IMR-90 (cell line): ENCODE results near the gene TCEAL3. TPM values are rescaled to one million over a fixed set of nuclear protein-coding genes. Genes with fewer than 3 reads are reported as not detected.

Experiments
- ATAC-seq: fragments of 200-7000 bp; cut with Tn5 transposase; 2 replicates; pipeline ENCODE4 v1.9.1; 2020; ENCODE audit warnings: low read depth, mild to moderate bottlenecking, moderate library complexity
- BruUV-seq: library from RNA; stranded (reverse); fragments of 400-500 nt; replicated peaks from 2 replicates; lab custom pipeline; 2021; lab: Mats Ljungman, UMichigan
- CTCF ChIA-PET: fragments of 300-600 bp; formaldehyde crosslinking; extraction: SDS; loops from one replicate; lab custom pipeline; 2021; ENCODE audit warnings: antibody characterized with exemption; lab: Yijun Ruan, JAX
- POLR2A ChIA-PET: fragments of 300-600 bp; sonication (Branson Sonifier 250); formaldehyde crosslinking; loops from one replicate; lab custom pipeline; 2022; ENCODE audit warnings: antibody characterized with exemption; ENCODE audit not compliant: unreplicated experiment; lab: Charles Lee
- DNase-seq: peaks from one replicate; pipeline ENCODE4 v3.0.0; 2013
- H2AFZ ChIP-seq: replicated peaks from 2 replicates; pipeline ENCODE3; 2013; ENCODE audit warnings: low read length, mild to moderate bottlenecking; ENCODE audit not compliant: poor library complexity
- H2AK5ac ChIP-seq: 2 replicates; pipeline ENCODE4 v1.6.1; 2013; ENCODE audit warnings: low read depth, low read length, inconsistent platforms
- H2AK9ac ChIP-seq: replicated peaks from 2 replicates; pipeline ENCODE3; 2013; ENCODE audit warnings: mild to moderate bottlenecking, low read depth, low read length, moderate library complexity; ENCODE audit not compliant: poor library complexity
- H2BK120ac ChIP-seq: 2 replicates; pipeline ENCODE4 v1.6.1; 2013; ENCODE audit warnings: low read depth, low read length, inconsistent platforms
- H2BK15ac ChIP-seq: 3 replicates; pipeline ENCODE4 v1.6.1; 2013; ENCODE audit warnings: low read depth, low read length, inconsistent platforms
- H2BK20ac ChIP-seq: 2 replicates; pipeline ENCODE4 v1.6.1; 2013; ENCODE audit warnings: low read depth, mild to moderate bottlenecking, inconsistent platforms, low read length, moderate library complexity
- H2BK5ac ChIP-seq: 2 replicates; pipeline ENCODE4 v1.6.1; 2013; ENCODE audit warnings: mild to moderate bottlenecking, low read depth, low read length, inconsistent platforms; ENCODE audit not compliant: poor library complexity, severe bottlenecking
- H3K14ac ChIP-seq: replicated peaks from 2 replicates; pipeline ENCODE4 v1.6.1; 2013; ENCODE audit warnings: low read depth, low read length, inconsistent platforms
- H3K18ac ChIP-seq: 2 replicates; pipeline ENCODE4 v1.6.1; 2013; ENCODE audit warnings: low read depth, low read length, control low read depth
- H3K23ac ChIP-seq: 2 replicates; pipeline ENCODE4 v1.6.1; 2013; ENCODE audit warnings: low read depth, low read length, inconsistent platforms
- H3K27ac ChIP-seq: 2 replicates; pipeline ENCODE4 v1.5.1; 2013; ENCODE audit warnings: mild to moderate bottlenecking, control low read depth, low read length; ENCODE audit not compliant: insufficient read depth
- H3K27me3 ChIP-seq: 2 replicates; pipeline ENCODE4 v1.6.1; 2013; ENCODE audit warnings: low read length; ENCODE audit not compliant: control insufficient read depth, insufficient read depth
- H3K36me3 ChIP-seq: 2 replicates; pipeline ENCODE4 v1.6.1; 2013; ENCODE audit warnings: low read length, mixed read lengths; ENCODE audit not compliant: control insufficient read depth, insufficient read depth
- H3K4ac ChIP-seq: 2 replicates; pipeline ENCODE4 v1.6.1; 2013; ENCODE audit warnings: low read depth, low read length, inconsistent platforms
- H3K4me1 ChIP-seq: 2 replicates; pipeline ENCODE4 v1.6.1; 2013; ENCODE audit warnings: low read length, mixed read lengths; ENCODE audit not compliant: control insufficient read depth, insufficient read depth
- H3K4me2 ChIP-seq: 2 replicates; pipeline ENCODE4 v1.6.1; 2013; ENCODE audit warnings: low read depth, mild to moderate bottlenecking, control low read depth, low read length, moderate library complexity
- H3K4me3 ChIP-seq: 2 replicates; pipeline ENCODE4 v1.5.1; 2013; ENCODE audit warnings: low read depth, mild to moderate bottlenecking, control low read depth, low read length, moderate library complexity; ENCODE audit not compliant: insufficient read depth
- H3K56ac ChIP-seq: 2 replicates; pipeline ENCODE4 v1.6.1; 2013; ENCODE audit warnings: low read length, inconsistent platforms; ENCODE audit not compliant: insufficient read depth; ENCODE audit errors: extremely low read depth
- H3K79me1 ChIP-seq, 2 experiments: 2 replicates each; pipeline ENCODE4 v1.6.1; 2013; ENCODE audit warnings: low read length in 2 of 2, inconsistent platforms in 1 of 2, low read depth in 1 of 2
- H3K9ac ChIP-seq: 2 replicates; pipeline ENCODE4 v1.6.1; 2013; ENCODE audit warnings: low read depth, low read length, control low read depth
- H3K9me1 ChIP-seq: 2 replicates; pipeline ENCODE4 v1.6.1; 2013; ENCODE audit warnings: low read length, inconsistent platforms; ENCODE audit not compliant: insufficient read depth
- H3K9me3 ChIP-seq: 2 replicates; pipeline ENCODE4 v1.6.1; 2013; ENCODE audit warnings: low read length; ENCODE audit not compliant: control insufficient read depth, insufficient read depth
- H4K20me1 ChIP-seq: 2 replicates; pipeline ENCODE4 v1.6.1; 2013; ENCODE audit warnings: low read length, inconsistent platforms; ENCODE audit not compliant: insufficient read depth
- H4K5ac ChIP-seq: 2 replicates; pipeline ENCODE4 v1.6.1; 2013; ENCODE audit warnings: mild to moderate bottlenecking, low read depth, low read length, control low read depth
- H4K8ac ChIP-seq, 2 experiments: 2 replicates each; pipeline ENCODE4 v1.6.1; 2013; ENCODE audit warnings: low read depth in 2 of 2, low read length in 2 of 2, control low read depth in 1 of 2, inconsistent platforms in 1 of 2
- H4K91ac ChIP-seq: 2 replicates; pipeline ENCODE4 v1.6.1; 2013; ENCODE audit warnings: low read depth, low read length, inconsistent platforms; ENCODE audit not compliant: insufficient read depth
- CEBPB ChIP-seq: IDR thresholded peaks from 2 replicates; pipeline ENCODE4 v1.6.1; 2012; ENCODE audit warnings: low read depth, low read length, improper control_type of control experiment
- CHD1 ChIP-seq: IDR thresholded peaks from 2 replicates; pipeline ENCODE4 v1.6.1; 2012; ENCODE audit warnings: low read depth, low read length, improper control_type of control experiment
- CTCF ChIP-seq: conservative IDR thresholded peaks from 2 replicates; pipeline ENCODE4 v1.5.1; 2012; ENCODE audit warnings: mild to moderate bottlenecking, low read depth, low read length, improper control_type of control experiment
- FOS ChIP-seq: fragments of 150-350 bp; IDR thresholded peaks from 2 replicates; pipeline ENCODE4 v1.6.1; 2016; ENCODE audit warnings: low read depth, low read length
- MXI1 ChIP-seq: IDR thresholded peaks from 2 replicates; pipeline ENCODE4 v1.6.1; 2012; ENCODE audit warnings: low read depth, mild to moderate bottlenecking, low read length, moderate library complexity, borderline replicate concordance
- NFE2L2 ChIP-seq: fragments of 150-350 bp; IDR thresholded peaks from 2 replicates; pipeline ENCODE4 v1.6.1; 2016; ENCODE audit warnings: low read depth, mild to moderate bottlenecking, low read length
- POLR2A ChIP-seq: IDR thresholded peaks from 2 replicates; pipeline ENCODE4 v1.6.1; 2012; ENCODE audit warnings: mild to moderate bottlenecking, low read depth, low read length
- RFX5 ChIP-seq: IDR thresholded peaks from 2 replicates; pipeline ENCODE4 v1.8.0; 2012; ENCODE audit warnings: low read depth, mild to moderate bottlenecking, low read length, moderate library complexity
- SMC3 ChIP-seq: fragments of 150-350 bp; IDR thresholded peaks from 2 replicates; pipeline ENCODE4 v1.6.1; 2016; ENCODE audit warnings: low read depth, mild to moderate bottlenecking, antibody characterized with exemption, low read length, moderate library complexity
- WGBS, 2 experiments: methylation state at CpG; one replicate each; pipeline versions ENCODE4 v1.1.5 to v1.1.7; 2013; ENCODE audit warnings: missing lambda C conversion rate in 2 of 2; ENCODE audit not compliant: insufficient read length in 1 of 2; ENCODE audit errors: extremely low coverage in 2 of 2; 5-methylcytosine and 5-hydroxymethylcytosine counted together
- dilution Hi-C: fragments of 300-500 bp; cut with HindIII; formaldehyde crosslinking; loops from one replicate; pipeline ENCODE4 v1.14.3; 2018; ENCODE audit warnings: low sequenced_read_pairs; ENCODE audit not compliant: unreplicated experiment
- in situ Hi-C: fragments of 300-500 bp; cut with MboI; formaldehyde crosslinking; loops from 3 replicates; pipeline ENCODE4 v1.14.3; 2019; ENCODE audit warnings: low sequenced_read_pairs, inconsistent platforms, mixed read lengths
- intact Hi-C: fragments of 100-400 bp; cut with micrococcal nuclease; formaldehyde crosslinking; loops from 2 replicates; pipeline ENCODE4 v1.10.0; 2022
- polyA plus RNA-seq, 3 experiments: library from polyadenylated mRNA; depleted of rRNA; stranded (reverse); fragments of >200 nt; gene quantifications; 2 replicates each; pipeline ENCODE4 v1.2.3, GENCODE V29; 2012; ENCODE audit warnings: low replicate concordance in 1 of 3
- total RNA-seq: library from RNA; depleted of rRNA; stranded (reverse); fragments of >200 nt; gene quantifications from 2 replicates; pipeline ENCODE4 v1.2.3, GENCODE V29; 2012

Gene TCEAL3
- total and polyA plus RNA-seq, 2 of the 4 experiments (the other 2 are of a cell fraction) = 3.2 to 24.2 TPM

GRCh38 chrX:103644125-103644524 lies 36.4 kb downstream of the TCEAL3 start:
- H3K4me1 ChIP-seq = peaks cover under 1% of the 10 kb centered on the region; the same call in 1 of the 2 replicates
- H3K14ac ChIP-seq = no peak overlapping the region
- H3K79me1 ChIP-seq = no peaks in the 10 kb centered on the region
- H2BK20ac ChIP-seq = no peak overlapping the region
- H3K9me1 ChIP-seq = no peaks in the 10 kb centered on the region
- H3K56ac ChIP-seq = no peak overlapping the region
- H3K23ac ChIP-seq = no peak overlapping the region
- H4K5ac ChIP-seq = no peak overlapping the region
- no peaks in the 10 kb centered on the region for H3K36me3 ChIP-seq
- no peak overlapping the region for H3K4me2 ChIP-seq
- H3K18ac ChIP-seq = no peak overlapping the region
- ChIA-PET CTCF (no interaction called here), POLR2A (no interaction called here)
- H3K27ac ChIP-seq = no peak overlapping the region
- no peak overlapping the region for H4K91ac ChIP-seq
- H3K9me3 ChIP-seq = no peaks in the 10 kb centered on the region
- ATAC-seq (no peak), DNase-seq (no peak)
- no peak overlapping the region for H2BK120ac ChIP-seq
- no peak overlapping the region for H2AK9ac ChIP-seq
- no peak overlapping the region for H2BK5ac ChIP-seq
- in situ Hi-C loops (no loop called here), intact Hi-C loops (no loop called here), dilution Hi-C loops (no loop called here)
- no peak overlapping the region for H3K9ac ChIP-seq
- H3K4ac ChIP-seq = no peak overlapping the region
- no CpG with 5 or more reads among the region's 1 CpG for WGBS, 2 experiments
- H2AFZ ChIP-seq = no peak overlapping the region
- no TSS peak for BruUV-seq
- H4K8ac ChIP-seq = no peak overlapping the region
- H2BK15ac ChIP-seq = no peak overlapping the region
- TF ChIP-seq FOS (no peak), MXI1 (no peak), CHD1 (no peak), CEBPB (no peak), POLR2A (no peak), NFE2L2 (no peak), SMC3 (no peak), CTCF (no peak), RFX5 (no peak)
- no peak overlapping the region for H2AK5ac ChIP-seq
- H3K27me3 ChIP-seq = no peaks in the 10 kb centered on the region
- no peaks in the 10 kb centered on the region for H4K20me1 ChIP-seq
- no peak overlapping the region for H3K4me3 ChIP-seq
